ENCODE data around the gene TSC22D1. TPM values are rescaled to one million over a fixed set of nuclear protein-coding genes. Genes with fewer than 3 reads are reported as not detected.

TSC22D1 gene
- total and polyA plus RNA-seq, 9 donors, result 100 to 369 (median 154) TPM

DNA sequence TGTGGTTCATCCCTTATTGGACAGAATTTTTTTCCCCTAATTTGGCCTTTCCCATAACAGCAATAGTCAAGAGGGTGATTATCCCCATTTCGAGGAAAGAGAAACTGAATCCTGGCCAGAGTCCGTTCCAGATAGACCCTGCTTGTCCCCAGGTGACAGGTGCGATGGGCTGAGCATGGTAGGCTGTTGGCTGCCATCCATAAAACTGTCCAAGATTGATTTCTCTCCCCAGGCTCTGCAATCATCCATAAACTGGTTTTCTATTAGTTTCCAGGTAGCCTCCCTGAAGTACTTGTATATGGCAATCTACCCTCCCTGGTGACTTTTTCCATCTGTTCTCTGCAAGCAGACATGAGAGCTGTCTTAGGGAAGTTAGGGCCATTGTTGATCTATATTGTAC, 177.1 kb downstream of the TSC22D1 start:
- TF ChIP-seq, protein P1, sequence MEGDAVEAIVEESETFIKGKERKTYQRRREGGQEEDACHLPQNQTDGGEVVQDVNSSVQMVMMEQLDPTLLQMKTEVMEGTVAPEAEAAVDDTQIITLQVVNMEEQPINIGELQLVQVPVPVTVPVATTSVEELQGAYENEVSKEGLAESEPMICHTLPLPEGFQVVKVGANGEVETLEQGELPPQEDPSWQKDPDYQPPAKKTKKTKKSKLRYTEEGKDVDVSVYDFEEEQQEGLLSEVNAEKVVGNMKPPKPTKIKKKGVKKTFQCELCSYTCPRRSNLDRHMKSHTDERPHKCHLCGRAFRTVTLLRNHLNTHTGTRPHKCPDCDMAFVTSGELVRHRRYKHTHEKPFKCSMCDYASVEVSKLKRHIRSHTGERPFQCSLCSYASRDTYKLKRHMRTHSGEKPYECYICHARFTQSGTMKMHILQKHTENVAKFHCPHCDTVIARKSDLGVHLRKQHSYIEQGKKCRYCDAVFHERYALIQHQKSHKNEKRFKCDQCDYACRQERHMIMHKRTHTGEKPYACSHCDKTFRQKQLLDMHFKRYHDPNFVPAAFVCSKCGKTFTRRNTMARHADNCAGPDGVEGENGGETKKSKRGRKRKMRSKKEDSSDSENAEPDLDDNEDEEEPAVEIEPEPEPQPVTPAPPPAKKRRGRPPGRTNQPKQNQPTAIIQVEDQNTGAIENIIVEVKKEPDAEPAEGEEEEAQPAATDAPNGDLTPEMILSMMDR (IDR thresholded peaks at IDR 0.05), result no peak
- TF ChIP-seq POLR2A (IDR thresholded peaks at IDR 0.05), result no peak
- no peak for TF ChIP-seq EP300 (IDR thresholded peaks at IDR 0.05)
- DNase-seq, result no peak
- Histone ChIP-seq H3K4me3 (no peak overlapping the region), H3K4me1 (ENCODE audit: insufficient read depth) (peaks cover 6% of the 10 kb centered on the region), H3K9me3 (no peaks in the 10 kb centered on the region), H3K27me3 (no peaks in the 10 kb centered on the region), H3K27ac (no peak overlapping the region), H3K36me3 (no peaks in the 10 kb centered on the region)
- intact Hi-C loops (cut with DNase I), result no loop called here
- WGBS, 3 donors, result 91 to 99% (median 96%) methylated on average over 3 of the region's 3 CpGs

DNA sequence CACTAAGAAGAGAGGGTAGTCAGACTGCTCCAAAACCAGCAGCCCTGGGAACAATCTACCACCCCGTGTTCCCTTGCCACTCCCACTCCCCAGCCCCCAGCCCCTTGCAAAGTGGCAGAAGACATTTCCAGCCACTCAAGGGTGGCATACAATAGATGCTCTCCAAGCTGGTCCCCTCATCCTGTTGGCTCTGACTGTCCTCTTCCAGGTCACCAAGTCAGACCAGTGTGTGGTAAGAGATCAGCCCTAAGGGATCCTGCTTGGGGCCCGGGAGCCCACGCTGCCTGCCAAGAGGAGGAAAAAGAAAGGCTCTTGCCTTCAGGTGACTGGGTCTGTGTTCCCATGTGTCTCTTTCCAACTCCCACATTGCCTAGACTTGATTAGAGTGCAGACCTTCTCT, 177.5 kb downstream of the TSC22D1 start:
- no peak overlapping the region for H3K27ac ChIP-seq
- H3K27me3 ChIP-seq, result no peaks in the 10 kb centered on the region
- no peak for DNase-seq
- TF ChIP-seq EP300 (IDR thresholded peaks at IDR 0.05), result no peak
- TF ChIP-seq, protein P1 (IDR thresholded peaks at IDR 0.05), result no peak
- TF ChIP-seq POLR2A (IDR thresholded peaks at IDR 0.05), result no peak
- no peak overlapping the region for H3K4me3 ChIP-seq
- no peaks in the 10 kb centered on the region for H3K9me3 ChIP-seq
- WGBS, 3 donors, result 78 to 80% (median 78%) methylated on average over 3 of the region's 3 CpGs
- no peaks in the 10 kb centered on the region for H3K36me3 ChIP-seq
- intact Hi-C loops (cut with DNase I), result no loop called here
- peaks cover 6% of the 10 kb centered on the region for H3K4me1 ChIP-seq (ENCODE audit: insufficient read depth)

DNA sequence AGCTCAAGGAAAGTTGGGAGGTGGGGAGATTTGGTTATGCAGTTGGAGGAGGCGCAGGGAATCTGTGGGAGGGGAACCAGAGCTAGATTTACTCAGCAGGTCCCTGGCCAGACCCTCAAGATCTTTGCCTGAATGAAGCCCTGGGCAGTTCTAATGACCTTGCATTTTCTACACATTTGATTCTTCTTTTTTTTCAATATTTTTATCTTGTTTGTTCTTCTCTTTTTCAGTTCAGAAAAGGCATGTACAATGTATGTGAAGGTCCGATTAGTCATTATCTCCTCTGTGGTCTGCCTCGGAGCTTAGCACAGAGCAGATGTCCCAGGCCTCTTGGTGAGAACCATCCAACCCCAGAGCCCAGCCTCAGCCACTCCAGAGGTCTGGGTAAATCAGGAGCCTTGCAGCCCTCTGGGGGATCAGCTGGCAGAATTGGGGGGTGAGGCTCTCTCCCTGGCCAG, 178.3 kb downstream of the TSC22D1 start:
- TF ChIP-seq POLR2A (IDR thresholded peaks at IDR 0.05), result no peak
- TF ChIP-seq, protein P1 (IDR thresholded peaks at IDR 0.05), result no peak
- no peak for TF ChIP-seq EP300 (IDR thresholded peaks at IDR 0.05)
- H3K4me1 ChIP-seq (ENCODE audit: insufficient read depth), result peaks cover 6% of the 10 kb centered on the region
- peak overlapping the region; percentile 7 for H3K4me3 ChIP-seq
- DNase-seq, result no peak
- H3K27me3 ChIP-seq, result no peaks in the 10 kb centered on the region
- intact Hi-C loops (cut with DNase I), result no loop called here
- 36 to 47% (median 38%) methylated on average over 3 of the region's 3 CpGs for WGBS, 3 donors
- H3K36me3 ChIP-seq, result no peaks in the 10 kb centered on the region
- H3K27ac ChIP-seq, result no peak overlapping the region
- no peaks in the 10 kb centered on the region for H3K9me3 ChIP-seq

DNA sequence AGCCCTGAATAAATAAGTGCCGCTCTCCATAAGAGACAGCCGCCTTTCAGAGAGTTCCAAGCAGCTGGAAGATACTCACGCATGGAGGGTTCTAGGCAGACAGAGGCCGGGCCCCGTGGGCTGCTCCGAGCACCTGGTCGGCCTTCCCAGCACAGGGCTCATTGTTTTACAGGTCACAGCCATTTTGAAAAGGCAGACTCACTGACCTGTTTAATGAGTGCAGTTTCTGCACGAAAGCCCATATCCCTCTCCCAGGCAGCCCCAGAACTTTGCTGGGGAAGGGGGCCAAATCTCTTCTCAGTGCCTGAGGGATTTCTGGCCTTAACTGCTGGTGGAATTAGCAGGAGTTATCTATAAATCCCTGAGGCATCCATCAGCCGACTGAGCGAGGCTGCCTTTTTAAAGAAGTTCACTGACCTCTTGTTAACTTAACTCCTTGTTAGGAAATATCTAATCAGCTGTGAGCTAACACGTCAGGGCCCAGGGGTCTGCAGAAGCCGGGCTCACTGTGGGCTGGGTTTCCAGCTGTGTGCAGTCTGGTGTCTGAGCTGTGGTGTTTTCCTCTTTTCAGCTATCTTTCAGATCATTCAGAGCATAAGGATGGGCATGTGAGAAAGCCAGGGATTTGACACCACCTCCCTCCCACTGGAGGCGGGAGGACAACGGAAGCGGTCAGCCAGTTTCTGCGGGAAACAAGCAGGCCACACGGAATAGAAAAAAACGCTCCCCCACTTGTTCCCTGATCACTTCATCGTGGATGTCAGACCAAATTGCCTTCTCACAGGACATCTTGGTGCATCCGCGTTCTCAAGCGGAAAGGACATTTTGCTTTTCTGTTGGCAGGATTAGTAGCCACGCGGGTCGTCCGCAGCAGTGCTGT, 179.2 kb downstream of the TSC22D1 start:
- peak in 4 of 5 donors; percentile 28 to 51 (median 38) for DNase-seq
- Histone ChIP-seq H3K36me3 (no peaks in the 10 kb centered on the region), H3K27ac (no peak overlapping the region), H3K4me1 (ENCODE audit: insufficient read depth) (peaks cover 6% of the 10 kb centered on the region), H3K27me3 (no peaks in the 10 kb centered on the region), H3K9me3 (no peaks in the 10 kb centered on the region), H3K4me3 (peak overlapping the region; percentile 7)
- intact Hi-C loops (cut with DNase I), result no loop called here
- no peak for TF ChIP-seq EP300 (IDR thresholded peaks at IDR 0.05)
- no peak for TF ChIP-seq POLR2A (IDR thresholded peaks at IDR 0.05)
- TF ChIP-seq, protein P1 (IDR thresholded peaks at IDR 0.05), result no peak
- WGBS, 3 donors, result 32 to 39% (median 34%) methylated on average over 26 of the region's 26 CpGs
